Esophagus muscularis mucosa (tissue), 4 donors: ENCODE measurements around the gene UBASH3A. TPM values are rescaled to one million over a fixed set of nuclear protein-coding genes. Genes with fewer than 3 reads are reported as not detected.

ENCODE experiments used
- DNase-seq: peaks from one replicate; pipeline ENCODE4 v3.0.0-alpha.2; 2017; ENCODE audit errors: extremely low spot score
- H3K27ac ChIP-seq, 4 donors: fragments of 200-600 bp; sonication (generic); replicated peaks in 1 of 4; 1 replicate in 3 of 4; 2 replicates in 1 of 4; pipeline ENCODE4 v1.5.1; 2016 to 2019; ENCODE audit warnings: mild to moderate bottlenecking in 1 of 4
- H3K27me3 ChIP-seq, 4 donors: fragments of 200-600 bp; sonication (generic); one replicate each; pipeline versions ENCODE4 v1.5.1 to v1.6.0; 2016 to 2019
- H3K36me3 ChIP-seq, 4 donors: fragments of 200-600 bp; sonication (generic); one replicate each; pipeline ENCODE4 v1.5.1; 2016 to 2019
- H3K4me1 ChIP-seq, 4 donors: fragments of 200-600 bp; sonication (generic); one replicate each; pipeline ENCODE4 v1.5.1; 2016 to 2019
- H3K4me3 ChIP-seq, 4 donors: fragments of 200-600 bp; sonication (generic); 1 replicate in 2 of 4; 2 replicates in 2 of 4; pipeline ENCODE4 v1.5.1; 2016 to 2019; ENCODE audit warnings: mild to moderate bottlenecking in 4 of 4, moderate library complexity in 1 of 4
- H3K9me3 ChIP-seq, 4 donors: fragments of 200-600 bp; sonication (generic); 1 replicate in 3 of 4; 2 replicates in 1 of 4; pipeline ENCODE4 v1.5.1; 2016 to 2019
- EP300 ChIP-seq: sonication (generic); formaldehyde crosslinking; IDR thresholded peaks from one replicate; pipeline ENCODE4 v1.6.1; 2017; ENCODE audit warnings: antibody characterized with exemption
- POLR2A ChIP-seq: fragments of 450-650 bp; IDR thresholded peaks from one replicate; pipeline ENCODE4 v1.6.1; 2017; ENCODE audit warnings: antibody characterized with exemption, moderate library complexity, mild to moderate bottlenecking, low read depth
- POLR2AphosphoS5 ChIP-seq, 2 donors: sonication (generic); formaldehyde crosslinking; IDR thresholded peaks; one replicate each; pipeline ENCODE4 v1.6.1; 2017; ENCODE audit warnings: antibody characterized with exemption in 2 of 2
- WGBS: methylation state at CpG from one replicate; pipeline ENCODE4 v1.1.5; 2018; 5-methylcytosine and 5-hydroxymethylcytosine counted together
- intact Hi-C: fragments of 100-400 bp; cut with DNase I; formaldehyde crosslinking; loops from one replicate; pipeline ENCODE4 v1.15.1; 2023
- total RNA-seq, 4 donors: library from RNA; depleted of rRNA; stranded (reverse); fragments of >200 nt; gene quantifications; one replicate each; pipeline versions ENCODE4 v1.1.0 to v1.2.1, GENCODE V29; 2016
- TF ChIP-seq, protein P1 (sequence below), 3 experiments: fragments of 200-600 bp in 2 of 3; fragments of 450-650 bp in 1 of 3; sonication (generic) in 2 of 3; IDR thresholded peaks; one replicate each; pipeline ENCODE4 v1.5.1; 2017 to 2019; ENCODE audit warnings: antibody characterized with exemption in 3 of 3, mild to moderate bottlenecking in 2 of 3, moderate library complexity in 1 of 3

UBASH3A gene
- total RNA-seq, 4 donors from 2014 or later = 0.17 to 0.78 (median 0.50) TPM; not detected in 1

DNA sequence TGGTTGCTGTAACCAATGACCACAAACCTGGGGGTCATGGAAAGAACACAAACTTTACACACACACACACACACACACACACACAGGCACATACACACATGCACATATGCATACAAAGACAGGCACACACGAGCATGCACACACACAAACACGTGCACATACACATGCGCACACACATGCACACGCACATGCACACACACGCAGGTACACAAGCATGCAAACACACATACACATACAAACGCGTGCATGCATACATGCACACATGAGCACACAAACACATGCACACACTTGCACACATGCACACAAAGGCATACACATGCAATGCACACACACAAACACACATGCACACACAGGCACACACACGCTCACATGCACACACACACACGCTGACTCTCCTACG lies 44.0 kb downstream of the UBASH3A start:
- Histone ChIP-seq H3K27me3 (peaks cover 0 to 23% (median 0%) of the 10 kb centered on the region in 4 donors), H3K4me3 (no peak overlapping the region), H3K27ac (no peak overlapping the region), H3K4me1 (no peaks in the 10 kb centered on the region), H3K9me3 (no peaks in the 10 kb centered on the region), H3K36me3 (no peaks in the 10 kb centered on the region)
- intact Hi-C loops = loop anchor here (10.0 kb wide), 1 partner anchor 303 kb away; no protein-coding TSS in a partner anchor
- DNase-seq = no peak
- WGBS = 95% methylated on average over 10 of the region's 10 CpGs
- no peak for TF ChIP-seq EP300
- TF ChIP-seq, protein P1, sequence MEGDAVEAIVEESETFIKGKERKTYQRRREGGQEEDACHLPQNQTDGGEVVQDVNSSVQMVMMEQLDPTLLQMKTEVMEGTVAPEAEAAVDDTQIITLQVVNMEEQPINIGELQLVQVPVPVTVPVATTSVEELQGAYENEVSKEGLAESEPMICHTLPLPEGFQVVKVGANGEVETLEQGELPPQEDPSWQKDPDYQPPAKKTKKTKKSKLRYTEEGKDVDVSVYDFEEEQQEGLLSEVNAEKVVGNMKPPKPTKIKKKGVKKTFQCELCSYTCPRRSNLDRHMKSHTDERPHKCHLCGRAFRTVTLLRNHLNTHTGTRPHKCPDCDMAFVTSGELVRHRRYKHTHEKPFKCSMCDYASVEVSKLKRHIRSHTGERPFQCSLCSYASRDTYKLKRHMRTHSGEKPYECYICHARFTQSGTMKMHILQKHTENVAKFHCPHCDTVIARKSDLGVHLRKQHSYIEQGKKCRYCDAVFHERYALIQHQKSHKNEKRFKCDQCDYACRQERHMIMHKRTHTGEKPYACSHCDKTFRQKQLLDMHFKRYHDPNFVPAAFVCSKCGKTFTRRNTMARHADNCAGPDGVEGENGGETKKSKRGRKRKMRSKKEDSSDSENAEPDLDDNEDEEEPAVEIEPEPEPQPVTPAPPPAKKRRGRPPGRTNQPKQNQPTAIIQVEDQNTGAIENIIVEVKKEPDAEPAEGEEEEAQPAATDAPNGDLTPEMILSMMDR (IDR thresholded peaks at IDR 0.05) = no peak
- no peak for TF ChIP-seq POLR2A
- TF ChIP-seq POLR2AphosphoS5 (IDR thresholded peaks at IDR 0.05) = no peak

DNA sequence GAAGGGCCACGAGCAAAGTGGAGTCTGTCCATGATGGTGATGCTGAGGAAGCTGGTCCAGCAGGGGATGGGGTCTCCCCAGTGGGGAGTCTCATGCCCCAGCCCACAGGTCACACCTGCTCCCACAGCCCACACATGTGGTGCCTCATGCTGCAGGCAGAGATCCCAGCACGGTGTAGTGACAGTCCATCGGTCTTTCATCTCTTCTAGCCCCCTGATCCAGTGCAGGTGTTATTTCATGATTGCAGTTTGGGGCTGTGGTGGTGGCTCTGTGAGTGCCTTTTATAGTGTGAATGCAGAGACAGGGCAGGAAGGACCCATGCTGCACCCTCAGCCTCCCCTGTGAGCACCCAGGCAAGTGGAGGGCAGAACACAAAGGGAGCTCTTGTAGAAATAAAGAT lies 45.0 kb downstream of the UBASH3A start:
- Histone ChIP-seq H3K36me3 (no peaks in the 10 kb centered on the region), H3K4me3 (no peak overlapping the region), H3K27ac (no peak overlapping the region), H3K4me1 (peaks cover 0 to 6% (median 0%) of the 10 kb centered on the region in 4 donors), H3K9me3 (no peaks in the 10 kb centered on the region), H3K27me3 (peaks cover 0 to 32% (median 0%) of the 10 kb centered on the region in 4 donors)
- intact Hi-C loops = loop anchor here (10.0 kb wide), 1 partner anchor 304 kb away; no protein-coding TSS in a partner anchor
- DNase-seq = no peak
- TF ChIP-seq EP300 (no peak), POLR2A (no peak), POLR2AphosphoS5 (IDR thresholded peaks at IDR 0.05) (no peak)
- TF ChIP-seq, protein P1 (IDR thresholded peaks at IDR 0.05) = no peak
- WGBS = 88% methylated on average over 3 of the region's 3 CpGs

DNA sequence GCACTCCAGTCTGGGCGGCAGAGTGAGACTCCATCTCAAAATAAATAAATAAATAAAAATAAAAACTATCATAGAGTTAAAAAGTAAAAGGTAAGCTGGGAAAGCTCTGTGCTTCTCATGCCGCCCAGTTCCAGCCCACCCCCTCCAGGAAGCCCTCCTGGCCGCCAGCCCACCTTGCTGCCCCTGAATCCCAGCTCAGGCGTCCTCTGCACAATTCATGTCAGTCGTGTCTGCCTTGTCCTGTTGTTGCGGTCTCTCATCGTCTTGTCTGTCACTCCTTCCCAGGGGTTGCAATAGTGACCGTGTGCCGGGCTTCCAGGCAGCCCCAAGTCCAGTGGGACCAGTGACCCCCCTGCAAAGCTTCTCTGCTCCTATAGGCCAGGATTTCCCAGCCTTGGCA lies 48.2 kb downstream of the UBASH3A start:
- Histone ChIP-seq H3K36me3 (no peaks in the 10 kb centered on the region), H3K27me3 (peaks cover 0 to 31% (median 0%) of the 10 kb centered on the region in 4 donors), H3K4me3 (no peak overlapping the region), H3K4me1 (peaks cover 0 to 6% (median 0%) of the 10 kb centered on the region in 4 donors), H3K27ac (no peak overlapping the region), H3K9me3 (no peaks in the 10 kb centered on the region)
- WGBS = 94% methylated on average over 9 of the region's 9 CpGs
- intact Hi-C loops = no loop called here
- no peak for DNase-seq
- no peak for TF ChIP-seq POLR2AphosphoS5 (IDR thresholded peaks at IDR 0.05)
- TF ChIP-seq, protein P1 (IDR thresholded peaks at IDR 0.05) = no peak
- TF ChIP-seq POLR2A = no peak
- TF ChIP-seq EP300 = no peak

DNA sequence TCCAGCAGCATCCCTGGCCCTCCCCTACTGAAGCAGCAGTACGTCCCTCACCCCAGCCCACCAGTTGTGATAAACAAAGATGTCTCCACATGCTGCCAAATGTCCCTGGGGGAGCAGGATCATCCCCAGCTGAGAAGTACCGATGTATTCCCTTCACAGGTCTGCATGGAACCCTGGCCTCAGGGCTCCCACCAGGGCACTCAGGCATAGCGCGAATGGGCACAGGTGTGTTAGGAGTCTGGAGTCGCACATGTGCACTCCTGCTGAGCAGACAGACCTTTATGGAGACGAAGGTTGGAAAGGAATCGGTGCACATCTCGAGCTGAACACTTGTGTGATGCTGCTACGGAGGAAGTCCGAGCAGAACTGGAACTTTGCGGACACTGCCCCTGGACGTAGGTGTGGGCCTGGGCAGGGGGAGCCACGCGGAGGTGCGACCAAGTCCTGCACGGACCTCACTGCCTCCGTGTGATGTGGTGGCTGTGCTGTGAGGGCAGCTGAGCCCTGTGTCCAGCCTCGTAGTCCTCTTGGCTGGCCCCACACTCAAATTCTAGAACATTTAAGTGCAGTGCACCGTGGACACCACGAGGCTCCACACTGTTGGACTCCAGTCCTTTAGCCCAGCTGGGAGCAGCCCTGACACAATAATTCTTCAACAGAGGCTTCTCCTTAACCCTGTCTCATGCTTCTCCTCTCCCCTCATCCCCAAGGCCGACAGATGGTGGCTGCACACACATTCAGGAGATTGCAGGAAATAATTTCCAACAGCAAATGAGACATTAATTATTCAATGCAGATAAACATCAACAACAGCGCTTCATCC lies 48.9 kb downstream of the UBASH3A start:
- DNase-seq = no peak
- no peak for TF ChIP-seq POLR2AphosphoS5 (IDR thresholded peaks at IDR 0.05)
- no peak for TF ChIP-seq EP300
- TF ChIP-seq, protein P1 (IDR thresholded peaks at IDR 0.05) = no peak
- no peak for TF ChIP-seq POLR2A
- intact Hi-C loops = no loop called here

More for the DNA sequence above, 48.9 kb downstream of the UBASH3A start:
- no peak overlapping the region for H3K4me3 ChIP-seq
- H3K27me3 ChIP-seq = peaks cover 0 to 31% (median 0%) of the 10 kb centered on the region in 4 donors
- H3K36me3 ChIP-seq = no peaks in the 10 kb centered on the region
- no peaks in the 10 kb centered on the region for H3K9me3 ChIP-seq
- 84% methylated on average over 20 of the region's 22 CpGs for WGBS
- H3K27ac ChIP-seq = no peak overlapping the region
- peaks cover 0 to 6% (median 0%) of the 10 kb centered on the region in 4 donors for H3K4me1 ChIP-seq
